LHCN-M2 (cell line): ENCODE data around the gene PLCH1. TPM values are rescaled to one million over a fixed set of nuclear protein-coding genes. Genes with fewer than 3 reads are reported as not detected.

ENCODE experiments used
- DNase-seq: peaks from one replicate; pipeline ENCODE4 v3.0.0-alpha.2; 2012; ENCODE audit warnings: low read depth
- total RNA-seq: library from RNA; depleted of rRNA; stranded (reverse); fragments of >200 nt; gene quantifications from 2 replicates; pipeline ENCODE4 v1.2.3, GENCODE V29; 2014

Gene PLCH1
- total RNA-seq, 1 experiment from 2014 or later, result not detected

DNA sequence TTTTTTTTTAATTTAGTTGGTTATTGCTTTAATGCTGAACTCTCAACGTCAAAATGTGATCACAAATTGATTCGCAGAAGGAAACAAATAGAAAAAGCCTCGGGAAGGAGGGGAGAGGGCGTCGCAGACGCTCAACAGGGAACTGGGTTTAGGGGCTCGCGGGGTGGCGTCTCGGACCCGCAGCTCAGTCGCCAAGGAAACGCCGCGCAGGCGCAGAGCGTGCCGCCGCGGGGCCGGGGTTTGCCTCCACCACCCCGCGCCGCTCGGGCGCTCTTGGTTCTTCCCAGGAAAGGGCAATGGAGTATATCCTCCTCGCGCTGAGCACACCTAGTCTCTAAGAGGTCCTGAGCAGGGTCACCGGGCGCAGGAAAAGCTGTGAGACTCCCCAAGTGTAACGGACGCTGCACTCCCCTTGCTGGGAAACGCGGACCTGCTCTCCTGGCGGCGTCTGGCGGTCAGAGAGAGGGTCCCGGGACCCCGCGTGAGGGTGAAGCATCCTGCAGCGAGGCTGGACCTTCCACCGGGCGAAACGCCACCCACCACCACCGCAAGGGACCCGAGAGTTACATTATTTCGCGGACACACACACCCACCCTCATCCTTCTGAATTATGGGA, 753 bp downstream of the PLCH1 start:
- DNase-seq, result peak; percentile 26

DNA sequence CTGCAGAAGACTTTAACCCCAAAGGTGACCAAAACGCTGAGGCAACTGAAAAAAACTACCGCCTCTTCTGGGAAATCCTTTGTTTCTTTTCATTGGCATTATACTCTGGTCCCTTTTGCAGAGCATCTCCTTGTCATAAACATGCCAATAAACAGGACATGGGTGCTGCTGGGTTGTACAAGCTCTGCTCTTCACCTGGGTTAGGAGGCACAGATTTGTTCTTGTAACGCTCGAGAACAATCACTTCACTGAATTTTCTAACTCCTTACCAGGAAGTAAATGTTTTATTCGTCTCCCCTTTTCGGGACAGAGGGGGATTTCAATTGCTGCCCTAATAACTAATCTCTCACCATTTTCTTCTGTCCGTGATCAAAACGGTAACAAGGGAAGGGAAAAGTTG, 1.3 kb downstream of the PLCH1 start:
- DNase-seq, result no peak

DNA sequence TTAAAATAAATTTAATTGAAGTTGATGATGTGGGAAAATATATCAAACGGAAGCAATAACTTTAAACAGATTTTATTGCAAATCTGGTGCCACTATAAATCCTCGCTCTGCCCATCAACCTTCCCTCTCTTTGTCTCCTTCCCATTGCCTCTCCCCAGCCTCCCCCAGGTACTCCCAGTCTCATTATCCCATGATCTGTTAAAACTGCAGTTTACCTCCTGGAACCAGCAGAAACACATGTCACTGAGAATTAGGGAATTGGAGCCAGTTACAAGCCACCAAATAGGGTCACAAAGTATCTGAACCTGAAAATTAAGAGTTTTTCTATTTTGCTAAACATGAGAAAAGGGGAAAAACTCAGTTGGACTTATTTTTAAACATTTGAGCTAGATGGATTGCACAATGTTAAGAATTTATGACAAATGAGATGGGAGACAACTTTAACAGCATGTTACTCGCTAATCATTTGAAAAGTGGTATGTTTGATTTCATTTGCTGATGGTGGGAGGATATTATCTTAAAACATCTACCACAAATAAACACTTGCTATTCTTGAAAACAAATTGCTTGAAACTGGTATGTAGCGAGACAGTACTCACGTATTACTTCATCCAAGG, 2.4 kb downstream of the PLCH1 start:
- DNase-seq, result no peak

DNA sequence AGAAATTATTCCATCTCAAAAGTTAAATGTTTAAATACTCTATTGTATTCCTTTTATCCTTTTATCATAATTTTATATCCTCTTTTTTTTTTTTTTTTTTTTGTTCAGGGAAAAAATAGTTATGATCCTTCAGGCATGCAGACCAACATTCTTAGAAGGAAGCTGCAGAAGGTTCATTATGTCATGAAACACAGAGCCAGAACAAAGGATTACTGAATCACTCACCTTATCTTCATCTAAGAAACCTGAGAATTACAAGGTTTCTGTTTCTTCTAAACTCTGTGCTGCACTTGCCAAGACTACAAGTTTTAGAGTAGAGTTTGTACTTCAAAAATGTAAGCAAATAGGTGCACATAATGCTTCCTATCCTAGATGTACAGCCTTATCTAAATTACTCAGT, 3.3 kb downstream of the PLCH1 start:
- DNase-seq, result no peak

DNA sequence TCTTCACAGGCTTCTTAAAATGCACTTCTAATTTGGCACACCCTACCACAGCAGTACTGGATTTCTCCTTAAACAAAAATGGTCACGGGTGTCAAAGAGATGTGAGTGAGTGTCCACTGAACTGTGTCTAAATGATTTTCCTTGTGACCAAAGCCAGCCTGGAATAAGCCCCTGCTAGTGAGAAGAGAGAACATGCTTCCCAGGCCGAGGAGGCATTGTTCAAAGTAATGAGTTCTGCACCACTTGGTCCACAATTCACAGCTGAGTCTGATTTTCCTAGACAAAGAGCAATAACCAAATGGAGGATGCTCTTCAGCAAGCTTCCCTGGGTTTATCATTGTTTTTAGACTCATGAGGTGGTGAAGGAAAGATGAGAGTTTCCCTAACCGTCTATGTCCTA, 3.8 kb downstream of the PLCH1 start:
- no peak for DNase-seq

- peak; percentile 10 for DNase-seq
Measured at GRCh38 chr3:155739154-155739553, 5.7 kb downstream of the PLCH1 start.

DNA sequence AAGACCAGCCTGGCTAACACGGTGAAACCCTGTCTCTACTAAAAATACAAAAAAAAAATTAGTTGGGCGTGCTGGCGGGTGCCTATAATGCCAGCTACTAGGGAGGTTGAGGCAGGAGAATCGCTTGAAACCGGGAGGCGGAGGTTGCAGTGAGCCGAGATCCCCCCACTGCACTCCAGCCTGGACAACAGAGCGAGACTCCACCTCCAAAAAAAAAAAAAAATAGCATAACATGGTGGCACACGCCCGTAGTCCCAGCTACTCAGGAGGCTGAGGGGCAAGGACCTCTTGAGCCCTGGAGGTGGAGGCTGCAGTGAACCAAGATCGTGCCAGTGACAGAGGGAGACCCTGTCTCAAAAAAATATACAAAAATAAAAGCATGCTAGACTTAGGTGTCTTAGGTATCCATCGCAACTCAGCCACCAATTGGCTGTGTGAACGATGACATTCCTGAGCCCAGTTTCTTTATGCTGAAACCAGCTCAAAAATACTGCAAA, 6.2 kb downstream of the PLCH1 start:
- no peak for DNase-seq

- no peak for DNase-seq
Measured at GRCh38 chr3:155737844-155738460, 6.9 kb downstream of the PLCH1 start.

- DNase-seq, result no peak
Measured at GRCh38 chr3:155736381-155736780, 8.5 kb downstream of the PLCH1 start.

GRCh38 chr3:155730843-155731242, 14.0 kb downstream of the PLCH1 start:
- no peak for DNase-seq

GRCh38 chr3:155727836-155728235, 17.0 kb downstream of the PLCH1 start:
- DNase-seq, result no peak

GRCh38 chr3:155714295-155714718, 30.6 kb downstream of the PLCH1 start:
- DNase-seq, result no peak

DNA sequence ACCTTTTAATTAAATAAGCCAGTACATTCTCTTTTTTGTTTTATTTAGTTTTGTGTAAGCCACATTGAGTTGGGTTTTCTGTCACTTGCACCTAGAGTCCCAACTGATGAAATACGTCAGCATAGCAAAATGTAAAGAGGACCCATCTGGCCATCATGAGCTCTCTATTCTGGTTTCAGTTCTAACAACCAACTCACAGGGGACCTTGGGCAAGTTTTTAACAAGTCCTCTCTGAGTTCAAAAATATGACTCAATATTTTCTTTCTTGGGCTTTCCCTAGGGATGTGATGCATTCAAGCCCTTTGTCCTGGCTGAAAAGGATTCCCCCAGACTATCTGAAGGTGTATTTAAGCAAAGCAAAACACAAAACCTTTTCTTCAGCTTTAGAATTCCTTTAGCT, 32.9 kb downstream of the PLCH1 start:
- DNase-seq, result peak; percentile 39

GRCh38 chr3:155704771-155705559, 39.9 kb downstream of the PLCH1 start:
- no peak for DNase-seq

- no peak for DNase-seq
Measured at GRCh38 chr3:155704061-155704460, 40.8 kb downstream of the PLCH1 start.

GRCh38 chr3:155702745-155703591, 41.9 kb downstream of the PLCH1 start:
- DNase-seq, result no peak

DNA sequence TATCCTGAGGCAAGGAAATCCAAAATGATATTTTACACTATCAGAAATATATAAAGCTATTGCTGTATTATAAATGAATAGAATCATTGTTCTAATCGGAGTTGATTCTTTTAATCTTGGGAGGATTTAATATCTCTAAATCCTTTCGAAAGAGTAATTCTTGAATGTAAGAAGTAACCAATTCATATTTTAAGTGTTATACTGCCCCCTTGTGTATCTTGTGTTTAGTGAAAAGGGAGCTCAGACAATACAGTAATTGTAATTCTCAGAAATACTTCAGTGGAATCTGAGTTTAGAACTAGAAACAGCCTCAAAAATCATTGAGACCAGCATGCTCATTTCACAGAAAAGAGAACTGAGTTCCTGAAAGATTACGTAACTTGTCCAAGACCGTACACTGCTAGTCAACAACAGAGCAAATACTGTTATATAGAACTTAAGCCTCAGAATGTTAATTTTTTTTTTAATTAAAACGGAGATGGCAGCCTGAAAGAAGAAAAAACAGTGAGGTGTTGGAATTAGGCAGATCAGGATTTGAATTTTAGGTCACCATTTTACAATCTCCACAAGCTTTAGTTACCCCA, 42.9 kb downstream of the PLCH1 start:
- DNase-seq, result peak; percentile 51

DNA sequence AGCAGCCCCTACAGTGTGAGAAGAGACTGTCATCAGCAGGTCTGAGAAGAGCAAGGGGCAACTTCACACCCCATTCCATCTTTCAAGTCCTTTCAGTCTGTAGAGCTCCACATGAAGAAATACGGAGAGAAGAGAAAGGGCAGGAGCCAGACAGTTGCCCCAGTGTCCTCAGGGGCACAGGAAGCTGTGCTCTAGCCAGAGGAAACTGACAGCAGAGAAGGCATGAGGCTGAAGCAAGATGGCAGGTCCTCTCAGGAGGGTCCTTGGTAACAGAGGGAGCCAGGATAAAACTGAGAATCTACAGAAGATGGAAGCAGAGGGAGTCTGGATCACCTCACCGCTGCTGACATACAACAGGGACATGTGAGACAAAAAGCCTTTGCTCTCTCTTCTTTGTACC, 47.3 kb downstream of the PLCH1 start:
- DNase-seq, result no peak

DNA sequence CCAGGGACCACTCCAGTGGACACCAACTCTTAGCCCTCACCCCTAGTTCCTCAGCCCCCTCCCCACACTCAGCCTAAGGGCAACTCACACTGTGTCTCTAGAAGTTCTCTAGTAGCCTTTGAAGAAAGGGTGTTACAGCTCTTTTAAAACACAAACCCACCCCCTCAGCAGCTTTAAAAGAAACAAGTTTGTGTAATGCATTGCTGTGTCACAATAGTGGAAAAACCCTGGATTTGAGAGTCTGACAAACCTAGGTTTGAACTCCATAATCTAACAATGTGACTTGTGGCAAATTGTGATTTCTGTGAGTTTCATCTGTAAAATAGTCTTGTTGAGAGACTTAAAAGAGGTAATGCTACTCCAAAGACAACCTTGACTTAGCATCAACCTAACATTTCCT, 54.0 kb downstream of the PLCH1 start:
- DNase-seq, result no peak

GRCh38 chr3:155688481-155688880, 56.4 kb downstream of the PLCH1 start:
- DNase-seq, result no peak

DNA sequence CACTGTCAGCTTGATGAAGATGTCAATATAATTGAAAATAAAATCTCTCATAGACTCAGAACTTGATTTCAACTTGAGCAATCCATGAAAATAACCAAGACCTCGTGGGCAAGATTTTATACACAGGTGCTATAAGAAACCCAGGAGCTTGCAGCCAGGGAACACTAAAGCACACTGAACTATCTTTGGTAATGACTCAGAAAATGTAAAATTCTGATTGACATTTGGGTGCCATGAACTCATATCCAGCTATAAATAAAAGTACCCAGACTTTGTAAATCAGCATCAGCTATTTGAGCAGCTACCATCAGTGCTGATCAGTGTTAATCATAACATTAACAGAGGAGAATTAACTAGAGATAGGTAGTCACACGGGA, 61.5 kb downstream of the PLCH1 start:
- DNase-seq, result no peak
